ENCODE results near the gene CCDC97.

GRCh38 chr19:41334793-41335192 lies 24.8 kb downstream of the CCDC97 start:
- TF ChIP-seq CTCF (IDR thresholded peaks at IDR 0.05) (no peak), EP300 (IDR thresholded peaks at IDR 0.05; ENCODE audit: low read depth) (no peak)
